ENCODE results near the gene NINL.
"Not testable (repeated sequence)": the region's sequence is repeated elsewhere in the genome, so short reads cannot be mapped to it uniquely, and the experiment has no call there.

Gene NINL

GRCh38 chr20:25483431-25484132, 101.7 kb downstream of the NINL start:
- DNase-seq: no peak

GRCh38 chr20:25481918-25482253, 103.4 kb downstream of the NINL start:
- DNase-seq: no peak

GRCh38 chr20:25481235-25481917, 104.0 kb downstream of the NINL start:
- no peak for DNase-seq

- no peak for DNase-seq
Observed at GRCh38 chr20:25480797-25481196, 104.5 kb downstream of the NINL start.

GRCh38 chr20:25480156-25480555, 105.2 kb downstream of the NINL start:
- DNase-seq: no peak

- no peak for DNase-seq
Observed at GRCh38 chr20:25479638-25480037, 105.7 kb downstream of the NINL start.

GRCh38 chr20:25478889-25479568, 106.3 kb downstream of the NINL start:
- DNase-seq: no peak

GRCh38 chr20:25477014-25477882, 108.1 kb downstream of the NINL start:
- DNase-seq: no peak

- DNase-seq: no peak
Observed at GRCh38 chr20:25476106-25477013, 109.0 kb downstream of the NINL start.

GRCh38 chr20:25473297-25473696, 112.0 kb downstream of the NINL start:
- DNase-seq: not testable (repeated sequence)

- no peak for DNase-seq
Observed at GRCh38 chr20:25471020-25471419, 114.3 kb downstream of the NINL start.

GRCh38 chr20:25470045-25470444, 115.3 kb downstream of the NINL start:
- DNase-seq: peak in 1 of 2 experiments; percentile 69

- no peak for DNase-seq
Observed at GRCh38 chr20:25469558-25469957, 115.8 kb downstream of the NINL start.

- no peak for DNase-seq
Observed at GRCh38 chr20:25468126-25469075, 116.9 kb downstream of the NINL start.

- DNase-seq: no peak
Observed at GRCh38 chr20:25467441-25467840, 117.9 kb downstream of the NINL start.

GRCh38 chr20:25466846-25467245, 118.5 kb downstream of the NINL start:
- no peak for DNase-seq

GRCh38 chr20:25465243-25466135, 119.8 kb downstream of the NINL start:
- no peak for DNase-seq

GRCh38 chr20:25464501-25465242, 120.7 kb downstream of the NINL start:
- DNase-seq: no peak
